HG02970 (cell line): ENCODE data around the gene ZNF483.
"Not testable (repeated sequence)": the region's sequence is repeated elsewhere in the genome, so short reads cannot be mapped to it uniquely, and the experiment has no call there.

Source experiments
- ATAC-seq: cut with Tn5 transposase; IDR thresholded peaks from one replicate; pipeline ENCODE4 v1.9.1; 2021; ENCODE audit warnings: mild to moderate bottlenecking, moderate library complexity, moderate number of reproducible peaks; ENCODE audit not compliant: unreplicated experiment, low FRiP score

ZNF483 gene

DNA sequence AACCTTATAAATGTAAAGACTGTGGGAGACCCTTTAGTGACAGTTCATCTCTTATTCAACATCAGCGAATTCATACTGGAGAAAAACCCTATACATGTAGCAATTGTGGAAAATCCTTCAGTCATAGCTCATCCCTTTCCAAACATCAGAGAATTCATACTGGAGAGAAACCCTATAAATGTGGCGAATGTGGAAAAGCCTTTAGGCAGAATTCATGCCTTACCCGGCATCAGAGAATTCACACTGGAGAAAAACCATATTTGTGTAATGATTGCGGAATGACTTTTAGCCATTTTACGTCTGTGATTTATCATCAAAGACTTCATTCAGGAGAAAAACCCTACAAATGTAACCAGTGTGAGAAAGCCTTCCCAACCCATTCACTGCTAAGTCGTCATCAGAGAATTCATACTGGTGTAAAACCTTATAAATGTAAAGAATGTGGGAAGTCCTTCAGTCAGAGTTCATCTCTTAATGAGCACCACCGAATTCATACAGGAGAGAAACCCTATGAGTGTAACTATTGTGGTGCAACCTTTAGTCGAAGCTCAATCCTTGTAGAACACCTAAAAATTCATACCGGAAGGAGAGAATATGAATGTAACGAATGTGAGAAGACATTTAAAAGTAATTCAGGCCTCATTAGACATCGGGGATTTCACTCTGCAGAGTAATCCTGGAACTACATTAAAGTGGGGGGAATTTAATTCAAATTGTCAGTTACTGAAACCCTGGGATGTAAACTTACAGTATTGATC, 17.7 kb downstream of the ZNF483 start:
- no peak for ATAC-seq

DNA sequence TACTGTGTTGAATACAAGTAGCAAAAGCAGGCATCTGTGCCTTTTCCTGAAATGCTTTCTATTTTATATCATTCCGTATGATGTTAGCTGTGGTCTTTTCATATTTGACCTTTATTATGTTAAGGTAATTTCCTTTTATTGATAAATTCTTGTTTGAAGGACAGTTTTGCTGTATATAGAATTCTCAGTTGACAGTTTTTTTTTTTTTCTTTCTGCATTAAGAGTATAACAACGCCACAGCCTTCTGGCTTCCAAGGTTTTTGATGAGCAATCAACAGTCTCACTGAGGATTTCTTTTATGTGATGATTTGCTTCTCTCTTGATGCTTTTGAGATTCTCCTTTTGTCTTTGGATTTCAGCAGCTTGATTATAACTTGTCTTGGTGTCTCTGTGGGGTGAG, 23.6 kb downstream of the ZNF483 start:
- no peak for ATAC-seq

DNA sequence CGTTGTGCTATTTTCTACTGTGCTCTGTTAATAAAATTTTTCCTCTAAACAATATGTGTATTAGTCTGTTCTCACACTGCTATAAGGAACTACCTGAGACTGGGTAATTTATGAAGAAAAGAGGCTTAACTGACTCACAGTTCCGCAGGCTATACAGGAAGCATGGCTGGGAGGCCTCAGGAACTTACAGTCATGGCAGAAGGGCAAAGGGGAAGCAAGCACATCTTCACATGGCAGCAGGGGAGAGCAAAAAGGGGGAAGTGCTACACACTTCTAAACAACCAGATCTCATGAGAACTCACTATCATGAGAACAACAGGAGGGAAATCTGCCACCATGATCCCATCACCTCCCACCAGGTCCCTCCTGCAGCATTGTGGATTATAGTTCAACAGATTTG, 30.4 kb downstream of the ZNF483 start:
- ATAC-seq = not testable (repeated sequence)

DNA sequence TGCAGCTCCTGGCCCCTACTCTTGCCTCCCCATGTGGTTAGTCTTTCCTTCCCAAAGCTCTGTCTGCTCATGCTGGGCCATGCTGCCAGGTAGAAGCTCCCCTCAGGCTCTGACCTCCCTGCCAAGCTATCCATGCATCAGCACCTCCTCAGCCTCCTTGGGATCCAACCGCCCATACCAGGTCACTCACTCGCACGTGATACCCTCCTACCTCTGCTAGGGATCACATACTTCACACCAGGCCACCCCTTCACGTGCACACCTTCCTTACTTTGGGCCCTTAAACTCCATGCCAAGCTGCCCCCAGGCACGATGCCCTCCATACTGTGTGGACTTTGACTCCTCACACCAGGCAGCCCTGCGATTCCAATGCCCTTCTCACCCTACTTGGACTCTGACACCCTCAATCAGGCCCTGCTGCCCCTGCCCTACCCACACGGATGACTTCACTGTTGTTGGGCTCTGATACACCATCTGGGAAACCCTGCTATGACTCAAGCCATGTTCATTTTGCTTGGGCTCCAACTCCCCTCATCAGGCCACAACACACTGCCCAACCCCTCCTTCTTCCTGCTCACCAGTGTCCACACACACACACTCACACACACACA, 34.1 kb downstream of the ZNF483 start:
- ATAC-seq = no peak

DNA sequence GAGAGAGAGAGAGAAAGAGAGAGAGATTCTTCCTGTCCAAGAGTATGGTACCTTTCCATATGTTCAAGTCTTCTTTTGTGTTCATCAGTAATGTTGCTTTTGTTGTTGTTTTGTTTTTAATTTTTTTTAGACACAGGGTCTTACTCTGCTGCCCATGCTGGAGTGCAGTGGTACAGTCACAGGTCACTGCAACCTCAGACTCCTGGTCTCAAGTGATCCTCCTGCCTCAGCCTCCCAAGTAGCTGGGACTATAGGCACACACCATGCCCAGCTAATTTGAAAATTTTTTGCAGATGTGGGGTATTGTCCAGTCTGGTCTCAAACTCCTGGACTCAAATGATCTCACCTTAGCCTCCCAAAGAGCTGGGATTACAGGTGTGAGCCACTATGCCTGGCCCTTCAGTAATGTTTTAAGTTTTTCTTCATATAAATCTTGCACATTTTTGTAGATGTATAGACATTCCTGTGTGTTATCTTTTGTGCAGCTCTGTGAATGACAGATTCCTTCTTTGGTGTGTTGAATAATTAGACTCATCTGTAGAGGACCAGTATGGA, 36.3 kb downstream of the ZNF483 start:
- no peak for ATAC-seq

DNA sequence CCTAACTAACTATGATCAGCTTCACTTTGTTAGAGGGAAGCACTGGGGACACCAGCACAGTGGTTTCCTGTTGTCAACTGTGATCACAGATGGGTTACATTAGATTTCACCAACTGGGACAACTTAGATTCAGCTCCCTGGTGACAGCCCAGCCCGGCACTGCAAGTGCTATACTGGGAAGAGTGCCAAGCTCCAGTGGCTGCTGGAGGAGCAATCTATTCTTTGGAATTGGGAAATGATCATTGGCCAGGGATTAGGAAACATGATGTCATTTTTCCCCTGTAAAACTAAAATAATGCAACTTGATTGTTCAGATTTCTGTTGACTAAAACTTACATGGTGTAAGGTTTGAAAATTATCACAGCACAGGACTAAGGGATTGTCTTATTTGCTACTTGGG, 41.3 kb downstream of the ZNF483 start:
- no peak for ATAC-seq

DNA sequence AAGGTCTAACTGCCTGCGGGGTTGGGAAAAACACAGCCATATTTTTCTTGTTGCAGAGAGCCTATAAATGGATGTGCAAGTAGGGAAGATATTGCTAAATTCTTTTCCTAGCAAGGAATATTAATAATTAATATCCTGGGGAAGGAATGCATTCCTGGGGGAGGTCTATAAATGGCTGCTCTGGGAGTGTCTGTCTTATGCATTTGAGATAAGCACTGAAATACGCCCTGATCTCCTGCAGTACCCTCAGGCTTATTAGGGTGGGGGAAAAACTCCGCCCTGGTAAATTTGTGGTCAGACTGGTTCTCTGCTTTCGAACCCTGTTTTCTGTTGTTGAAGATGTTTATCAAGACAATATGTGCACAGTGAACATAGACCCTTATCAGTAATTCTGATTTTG, 43.1 kb downstream of the ZNF483 start:
- ATAC-seq = not testable (repeated sequence)

DNA sequence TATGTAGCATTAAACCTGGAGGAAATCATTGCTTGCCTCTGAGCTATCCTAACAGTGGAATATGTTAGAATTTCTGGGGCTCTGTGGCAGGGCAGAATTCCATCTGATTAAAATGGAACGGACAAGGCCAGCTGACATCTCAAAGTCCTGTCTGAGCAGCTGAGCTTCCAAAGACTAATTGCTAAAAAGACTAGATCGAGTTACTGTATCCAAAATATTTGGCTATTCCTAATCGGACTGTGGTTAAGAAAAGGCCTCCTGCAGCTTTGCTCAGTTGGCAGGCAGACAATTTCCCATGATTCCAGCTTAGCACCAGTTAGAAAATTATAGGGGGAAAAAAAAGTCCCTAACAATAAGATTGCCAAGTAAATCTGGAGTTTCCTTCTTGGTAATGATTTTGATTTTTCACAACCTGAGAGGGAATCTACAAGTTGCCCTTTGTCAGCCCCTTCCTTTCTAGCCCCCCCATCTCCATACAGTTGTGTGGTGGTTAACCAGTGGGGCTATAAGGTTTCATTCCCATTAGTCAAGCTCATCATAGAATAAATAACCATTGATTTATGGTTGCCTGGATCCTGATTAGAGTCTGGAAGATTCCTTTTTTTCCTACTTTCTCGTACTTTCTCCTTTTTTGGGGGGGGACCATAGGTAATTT, 48.1 kb downstream of the ZNF483 start:
- ATAC-seq = no peak

DNA sequence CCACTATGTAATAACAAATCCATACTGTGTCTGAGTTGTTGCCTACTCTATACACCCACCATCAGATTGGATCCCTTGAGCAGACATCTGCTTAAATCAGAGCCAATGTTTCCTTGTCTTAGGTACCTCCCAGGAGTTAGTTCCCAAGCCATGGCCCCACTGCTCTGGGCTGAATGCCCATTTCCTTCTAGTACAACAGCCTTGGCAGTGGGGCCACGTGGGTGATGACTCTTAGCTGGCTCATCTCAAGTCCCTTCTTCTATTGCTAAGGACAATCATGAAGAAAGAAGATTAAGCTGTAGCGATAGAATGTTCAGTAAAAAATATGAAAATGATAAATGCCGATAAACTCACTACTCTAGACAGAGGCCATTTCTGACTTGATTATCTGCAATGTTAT, 57.9 kb downstream of the ZNF483 start:
- no peak for ATAC-seq

DNA sequence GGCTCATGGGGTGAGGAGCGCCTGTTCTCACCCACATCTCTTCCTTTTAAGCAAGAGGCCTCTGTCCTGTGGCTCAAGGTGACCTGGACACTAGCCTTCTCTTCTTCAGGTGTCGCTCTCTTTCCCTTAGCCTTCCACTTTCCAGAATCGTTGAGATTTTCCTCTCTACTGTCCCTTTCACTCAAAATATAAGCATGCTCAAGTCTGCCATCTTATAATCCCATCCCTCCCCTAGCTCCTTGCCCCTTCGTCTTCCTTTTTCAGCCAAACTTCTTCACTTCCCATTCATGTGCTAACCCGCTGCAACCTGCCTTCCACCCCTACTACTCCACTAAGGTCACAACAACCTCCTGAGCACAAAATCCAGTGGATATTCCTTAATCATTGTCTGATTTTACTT, 61.4 kb downstream of the ZNF483 start:
- ATAC-seq = no peak

DNA sequence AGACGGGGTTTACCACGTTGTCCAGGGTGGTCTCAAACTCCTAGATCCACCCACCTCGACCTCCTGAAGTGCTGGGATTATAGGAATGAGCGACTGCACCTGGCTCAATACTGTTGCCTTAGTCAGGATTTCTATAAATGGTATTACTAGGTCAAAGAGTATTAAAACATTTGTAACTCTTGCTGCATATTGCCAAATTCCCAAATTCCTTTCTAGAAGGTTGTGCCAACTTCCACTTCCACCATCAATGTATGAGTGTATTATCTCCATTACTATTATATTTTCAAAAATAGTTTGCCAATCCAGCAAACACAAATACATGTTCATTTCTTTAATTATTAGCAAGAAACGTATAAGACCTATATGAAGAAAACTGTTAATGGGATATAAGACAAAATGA, 63.9 kb downstream of the ZNF483 start:
- ATAC-seq = no peak

DNA sequence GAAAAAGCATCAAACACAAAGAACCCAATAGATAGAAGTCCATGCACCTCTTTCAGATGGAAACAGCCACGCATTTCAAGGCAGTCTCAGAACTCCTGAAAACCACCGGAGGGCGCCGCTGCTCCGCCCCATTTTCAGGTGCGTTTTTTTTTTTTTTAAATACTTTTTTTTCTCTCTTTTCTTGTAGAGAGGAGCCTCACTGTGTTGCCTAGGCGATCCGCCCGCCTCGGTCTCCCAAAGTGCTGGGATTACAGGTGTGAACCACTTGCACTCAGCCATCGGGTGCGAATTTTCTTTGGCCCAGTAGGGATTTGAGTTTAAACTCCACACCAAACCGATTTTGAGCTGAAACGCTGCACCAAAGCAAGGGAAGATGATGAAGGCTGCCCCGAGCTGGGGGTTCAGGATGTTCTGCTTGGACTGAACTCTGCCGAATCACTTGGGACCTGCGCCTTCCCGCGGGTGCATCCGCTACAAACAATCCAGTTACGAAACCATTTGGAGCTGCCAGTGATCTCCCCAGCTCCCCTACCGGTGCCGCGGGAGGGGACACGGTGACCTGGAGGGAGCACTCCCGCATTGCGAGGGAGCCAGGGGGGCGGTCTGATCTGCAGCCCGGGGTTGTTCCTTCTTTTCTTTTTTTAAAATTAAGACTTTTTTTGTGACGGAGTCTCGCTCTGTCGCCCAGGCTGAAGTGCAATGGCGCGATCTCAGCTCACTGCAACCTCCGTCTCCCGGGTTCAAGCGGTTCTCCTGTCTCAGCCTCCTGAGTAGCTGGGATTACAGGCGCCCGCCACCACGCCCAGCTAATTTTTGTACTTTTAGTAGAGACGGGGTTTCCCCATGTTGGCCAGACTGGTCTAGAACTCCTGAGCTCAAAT, 73.1 kb downstream of the ZNF483 start:
- no peak for ATAC-seq

DNA sequence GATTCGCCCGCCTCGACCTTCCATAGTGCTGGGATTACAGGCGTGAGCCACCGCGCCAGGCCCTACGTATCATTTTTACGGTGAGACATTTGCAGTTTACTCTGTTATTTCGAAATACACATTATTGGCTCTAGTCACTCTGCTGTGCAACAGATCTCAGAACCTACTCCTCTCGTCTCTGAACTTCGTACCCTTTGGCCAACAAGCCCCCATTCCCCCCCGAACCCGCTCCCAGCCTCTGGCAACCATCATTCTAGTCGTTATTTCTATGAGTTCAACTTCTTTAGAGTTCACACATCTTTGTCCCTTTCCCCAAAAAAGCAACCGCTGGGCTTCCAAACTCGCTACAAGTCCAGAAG, 73.7 kb downstream of the ZNF483 start:
- ATAC-seq = no peak

DNA sequence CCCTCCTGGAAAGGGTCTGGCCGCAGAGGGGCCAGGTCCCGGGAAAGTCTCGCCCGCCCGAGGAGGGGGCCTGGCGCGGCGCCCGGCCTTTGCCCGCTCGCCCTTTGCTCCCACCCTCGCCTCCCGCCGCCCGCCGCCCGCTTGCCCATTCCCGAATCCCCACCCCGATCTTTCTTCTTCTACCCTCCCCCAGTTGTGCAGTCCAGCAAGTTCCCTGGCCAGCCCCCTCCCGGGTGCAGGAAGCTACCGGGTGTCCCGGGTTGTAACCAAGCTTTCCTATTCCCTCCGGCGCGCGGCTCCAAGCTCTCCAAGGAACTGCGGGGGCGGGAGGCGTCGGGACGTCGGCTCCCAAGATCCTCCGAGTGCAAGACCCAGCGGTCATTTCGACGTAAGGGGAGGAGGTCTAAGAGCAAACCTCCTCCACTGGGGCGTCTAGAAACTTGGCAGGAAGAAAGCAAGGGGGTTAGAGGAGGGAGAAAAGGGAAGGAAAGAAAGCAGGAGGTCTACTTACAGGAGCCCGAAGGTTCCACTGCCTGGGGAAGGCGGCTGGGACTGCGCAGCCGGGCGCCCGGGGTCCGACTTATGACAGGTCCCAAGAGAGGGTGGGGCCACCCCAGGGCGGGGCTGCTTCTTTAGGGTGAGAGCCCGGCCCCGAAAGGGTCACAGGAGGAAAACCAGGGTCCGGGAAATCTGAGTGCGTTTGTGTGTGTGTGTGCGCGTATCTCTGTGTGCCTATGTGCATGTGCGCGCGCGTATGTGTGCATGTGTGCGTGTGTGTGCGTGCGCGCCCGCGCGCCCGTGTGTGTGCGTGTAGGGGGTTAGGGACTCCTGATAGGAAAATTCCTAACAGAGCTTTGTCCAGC, 74.3 kb downstream of the ZNF483 start, which contains the start of gene PTGR1:
PTGR1 (minus strand) TSS at position 556 of the 863 bp plus-strand sequence. CDS start 2,225 bp downstream, outside the sequence.
- ATAC-seq = no peak

DNA sequence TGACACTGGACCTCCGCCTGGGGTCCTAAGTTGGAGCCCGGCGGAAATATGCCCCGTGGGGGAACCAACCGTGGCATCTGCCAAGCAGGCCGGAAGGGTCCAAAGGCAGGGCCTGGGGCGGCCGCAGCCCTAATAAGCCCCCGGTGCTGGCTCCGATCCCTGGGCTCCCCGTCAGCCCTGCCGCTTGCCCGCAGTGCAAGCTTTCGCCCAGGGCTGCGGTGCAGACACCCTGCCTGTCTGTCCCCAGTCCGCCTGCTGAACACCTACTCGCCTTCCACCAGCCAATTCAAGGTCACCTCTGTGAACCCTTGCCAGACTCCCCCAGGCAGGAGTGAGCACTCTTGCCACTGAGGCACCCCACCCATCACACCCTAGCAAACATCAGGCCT, 75.0 kb downstream of the ZNF483 start:
- ATAC-seq = no peak

DNA sequence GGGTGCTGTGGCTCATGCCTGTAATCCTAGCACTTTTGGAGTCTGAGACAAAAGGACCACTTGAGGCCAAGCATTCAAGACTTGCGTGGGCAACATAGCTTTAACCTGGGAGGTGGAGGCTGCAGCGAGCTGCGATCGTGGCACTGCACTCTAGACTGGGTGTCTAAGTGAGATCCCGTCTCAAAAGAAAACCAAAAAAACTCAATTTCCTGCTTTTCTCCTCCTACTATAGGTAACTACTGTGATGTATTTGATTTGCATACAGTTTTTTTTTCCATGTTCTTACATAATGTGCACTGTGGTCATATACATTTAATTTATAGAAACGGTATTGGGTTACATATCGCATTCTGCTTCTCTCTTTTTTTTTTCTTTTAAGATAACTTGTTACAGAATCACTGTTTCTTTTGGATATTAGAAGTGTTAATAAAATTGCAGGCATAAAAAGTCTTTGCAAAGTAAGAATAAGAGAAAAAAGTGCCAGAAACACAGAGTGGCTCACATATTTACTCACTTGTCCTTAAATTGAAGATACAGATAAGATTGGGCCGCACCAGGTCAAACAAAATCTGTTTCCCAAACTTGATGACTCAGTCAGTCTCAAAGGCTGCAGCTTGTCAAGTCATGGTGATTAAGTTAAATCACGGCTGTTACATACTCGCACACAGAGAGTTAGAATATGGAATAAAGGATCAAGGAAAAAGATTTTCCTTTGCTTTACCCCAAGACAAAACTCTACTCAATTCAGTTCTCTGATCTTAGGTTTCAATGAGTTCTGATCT, 76.4 kb downstream of the ZNF483 start:
- no peak for ATAC-seq

DNA sequence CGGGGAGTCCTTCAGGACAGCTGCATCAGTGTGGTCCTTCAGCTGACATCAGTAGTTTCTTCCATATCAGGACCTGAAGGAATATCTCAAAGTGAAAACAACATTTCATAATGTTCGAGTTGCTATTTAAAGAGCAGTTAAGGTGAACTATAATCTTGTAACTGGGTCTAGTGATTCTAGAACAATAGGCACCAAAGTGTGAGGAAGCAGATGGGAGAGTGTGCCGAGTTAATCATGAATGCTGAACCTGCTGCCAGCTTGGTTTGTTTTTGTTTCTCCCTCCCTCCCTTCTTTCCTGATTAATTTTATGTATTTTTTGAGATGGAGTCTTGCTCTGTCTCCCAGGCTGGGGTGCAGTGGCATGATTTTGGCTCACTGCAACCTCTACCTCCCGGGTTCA, 78.1 kb downstream of the ZNF483 start:
- ATAC-seq = no peak

DNA sequence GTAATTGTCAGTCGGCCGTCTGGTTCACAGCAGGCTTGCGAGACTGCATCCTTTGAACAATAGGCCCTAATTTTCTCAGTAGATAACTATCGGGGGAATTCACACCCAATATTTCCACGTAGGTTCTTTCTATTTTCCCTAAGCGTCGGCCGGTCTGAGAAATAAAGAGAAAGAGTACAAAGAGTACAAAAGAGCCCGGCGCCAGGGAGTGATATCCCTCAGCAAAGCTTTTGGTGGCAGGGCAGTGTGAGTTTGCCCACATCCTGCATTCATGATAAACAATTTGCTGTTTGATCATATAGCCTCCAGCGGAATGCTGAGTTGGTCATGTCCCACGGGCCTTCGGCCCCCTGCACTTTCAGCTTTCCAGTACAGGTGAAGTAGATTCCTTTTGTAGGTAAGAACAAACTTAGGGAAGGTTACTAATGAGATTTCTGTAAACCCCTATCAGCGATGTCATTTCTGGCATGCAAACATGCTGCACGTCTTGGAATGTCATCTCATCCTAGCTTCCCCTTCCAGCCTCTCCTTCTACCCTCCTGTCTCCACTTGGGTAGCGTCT, 79.2 kb downstream of the ZNF483 start:
- no peak for ATAC-seq
